ENCODE results near the gene SORL1-AS1.

The SORL1-AS1 gene

GRCh38 chr11:121476379-121477032 lies 23.7 kb upstream of the SORL1-AS1 start:
- DNase-seq: no peak

DNA sequence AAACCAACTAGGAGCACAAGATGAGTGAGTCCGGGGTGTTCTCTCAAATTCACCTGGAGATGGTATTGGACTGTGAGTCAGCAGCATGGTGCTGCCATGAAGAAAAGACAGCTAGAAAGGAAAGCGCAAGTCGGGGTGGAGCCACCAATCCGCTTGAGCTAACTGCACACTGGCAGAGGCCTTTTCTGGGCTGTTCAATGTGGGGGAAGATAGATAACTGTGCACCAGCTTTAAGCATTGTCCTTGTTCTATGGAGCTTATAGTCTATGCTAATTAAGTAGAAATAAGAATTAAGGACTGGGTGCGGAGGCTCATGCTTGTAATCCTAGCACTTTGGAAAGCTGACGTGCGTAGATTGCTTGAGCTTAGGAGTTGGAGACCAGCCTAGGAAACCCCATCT lies 21.9 kb upstream of the SORL1-AS1 start:
- no peak for DNase-seq

DNA sequence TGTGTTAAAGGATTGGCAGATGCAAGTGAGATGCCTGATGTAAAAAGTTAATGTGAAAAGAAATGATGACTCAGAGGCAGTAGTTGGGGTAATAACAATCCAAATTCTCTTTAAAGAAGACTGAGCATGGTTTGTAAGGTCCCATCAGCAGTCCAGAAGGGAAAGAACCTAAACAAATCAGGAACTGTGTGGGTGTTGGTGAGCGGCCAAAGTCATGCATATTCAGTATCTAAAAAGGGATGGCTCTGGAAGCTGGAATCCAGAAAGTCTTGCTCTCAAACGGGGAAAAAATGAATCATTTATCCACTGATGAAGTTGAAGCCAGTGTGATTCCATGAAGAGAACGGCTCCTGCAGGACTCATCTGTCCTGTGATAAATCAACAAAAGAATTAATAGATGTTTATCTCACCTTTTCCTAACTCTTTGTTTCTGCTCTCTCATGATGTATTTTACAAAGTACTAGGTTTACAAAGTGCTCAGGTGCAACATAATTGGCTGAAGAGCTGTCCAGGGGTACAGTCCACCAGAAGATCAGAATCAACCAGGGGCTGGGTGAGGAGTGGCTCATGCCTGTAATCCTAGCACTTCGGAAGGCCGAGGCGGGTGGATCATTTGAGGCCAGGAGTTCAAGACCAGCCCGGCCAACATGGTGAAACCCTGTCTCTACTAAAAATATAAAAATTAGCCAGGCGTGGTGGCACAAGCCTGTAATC lies 20.5 kb upstream of the SORL1-AS1 start:
- no peak for DNase-seq

- no peak for DNase-seq
Observed at GRCh38 chr11:121472312-121472711, 19.5 kb upstream of the SORL1-AS1 start.

- no peak for DNase-seq
Observed at GRCh38 chr11:121471167-121471566, 18.4 kb upstream of the SORL1-AS1 start.

DNA sequence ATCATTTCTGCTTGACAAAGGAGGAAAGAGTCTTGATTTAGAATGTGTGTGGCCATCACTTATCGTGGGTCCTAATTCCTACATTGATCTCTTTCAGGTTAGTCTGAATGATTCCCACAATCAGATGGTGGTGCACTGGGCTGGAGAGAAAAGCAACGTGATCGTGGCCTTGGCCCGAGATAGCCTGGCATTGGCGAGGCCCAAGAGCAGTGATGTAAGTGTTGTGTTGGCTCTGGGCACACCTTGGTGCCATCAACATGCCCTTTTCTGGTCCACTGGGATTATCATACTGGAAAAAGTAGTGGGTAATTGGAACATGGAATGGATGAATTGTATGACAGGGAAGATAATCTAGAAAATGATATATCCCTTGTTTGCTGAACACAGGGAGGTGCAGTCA lies 17.1 kb upstream of the SORL1-AS1 start:
- no peak for DNase-seq

GRCh38 chr11:121467965-121468364 lies 15.2 kb upstream of the SORL1-AS1 start:
- no peak for DNase-seq

DNA sequence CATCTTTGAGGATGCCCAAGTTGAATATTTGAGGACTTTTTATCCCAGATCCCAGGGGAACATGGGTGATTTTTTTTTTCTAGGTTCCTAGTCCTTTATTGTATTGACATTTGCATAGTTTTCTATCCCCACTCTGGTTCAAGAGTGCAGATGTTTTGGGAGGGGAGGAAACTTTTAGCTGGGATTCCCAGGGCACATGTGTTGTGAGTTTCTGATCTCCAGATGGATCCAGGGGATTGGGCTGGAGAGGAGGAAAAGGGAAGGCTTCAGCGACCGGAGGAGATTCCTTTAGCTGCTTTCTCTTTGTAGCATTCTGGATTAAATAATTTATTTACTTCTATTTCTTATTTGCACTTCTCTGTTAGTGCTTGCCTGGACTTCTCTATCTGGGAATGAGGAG lies 14.7 kb upstream of the SORL1-AS1 start:
- no peak for DNase-seq

GRCh38 chr11:121466063-121466794 lies 13.5 kb upstream of the SORL1-AS1 start:
- DNase-seq: peak; percentile 70

- no peak for DNase-seq
Observed at GRCh38 chr11:121465709-121466062, 12.9 kb upstream of the SORL1-AS1 start.

DNA sequence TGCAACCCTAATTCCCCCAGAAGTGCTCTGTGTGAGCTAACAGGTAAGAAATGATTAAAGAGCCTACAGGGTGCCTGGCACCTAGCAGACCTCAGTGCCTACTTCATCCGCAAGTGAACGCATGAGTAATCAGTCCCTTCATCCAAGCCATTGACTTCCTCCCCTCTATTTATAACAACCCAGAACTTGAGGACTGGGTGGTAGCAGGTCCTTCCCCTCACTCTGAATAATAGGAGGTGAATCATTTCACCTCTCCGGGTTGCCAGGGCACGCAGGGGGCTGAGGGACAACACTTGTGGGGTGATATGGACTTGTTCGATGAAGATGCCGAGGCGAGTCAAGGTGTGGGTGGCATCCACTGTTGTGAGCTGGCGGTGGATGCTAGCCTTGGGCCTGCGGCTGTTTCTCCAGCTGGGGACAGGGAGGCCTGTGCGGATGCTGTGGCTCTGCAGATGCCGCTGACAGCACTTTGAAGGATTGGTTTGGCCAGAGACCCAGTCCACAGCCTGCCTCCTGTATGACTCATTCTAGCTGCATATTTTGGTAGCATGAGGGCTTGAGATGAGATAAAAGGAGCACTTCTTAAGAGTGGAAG lies 11.7 kb upstream of the SORL1-AS1 start:
- no peak for DNase-seq

DNA sequence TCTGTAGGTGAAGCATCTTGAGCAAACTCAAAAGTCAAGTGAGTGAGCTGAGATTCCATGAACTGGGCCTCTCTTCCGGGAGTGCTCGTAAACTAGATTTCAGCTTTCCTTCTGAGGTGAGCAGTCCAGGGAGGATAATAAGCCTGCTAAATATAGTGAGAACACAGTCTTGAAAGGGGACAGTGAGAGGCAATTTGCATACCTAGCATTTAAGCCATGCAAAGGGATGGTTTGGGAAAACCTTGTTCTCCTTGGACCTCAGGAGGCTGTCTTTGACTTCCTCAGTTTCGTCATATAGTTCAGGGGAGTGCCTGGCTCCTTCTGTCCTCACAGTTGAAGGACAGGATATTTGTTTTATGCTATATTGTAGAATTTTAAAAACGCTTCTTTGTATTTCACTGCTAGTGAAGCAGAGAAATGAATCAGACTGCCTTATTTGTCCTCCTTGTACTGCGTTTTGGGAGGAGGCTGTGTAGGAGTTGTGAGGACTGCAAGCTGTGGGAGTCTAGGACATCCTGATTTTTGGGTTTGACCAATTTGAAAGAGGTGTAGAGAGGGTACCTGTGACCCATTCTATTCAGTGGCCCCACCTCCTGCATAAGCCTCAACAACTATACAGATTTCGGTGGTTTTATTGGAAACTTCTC lies 11.0 kb upstream of the SORL1-AS1 start:
- DNase-seq: no peak

DNA sequence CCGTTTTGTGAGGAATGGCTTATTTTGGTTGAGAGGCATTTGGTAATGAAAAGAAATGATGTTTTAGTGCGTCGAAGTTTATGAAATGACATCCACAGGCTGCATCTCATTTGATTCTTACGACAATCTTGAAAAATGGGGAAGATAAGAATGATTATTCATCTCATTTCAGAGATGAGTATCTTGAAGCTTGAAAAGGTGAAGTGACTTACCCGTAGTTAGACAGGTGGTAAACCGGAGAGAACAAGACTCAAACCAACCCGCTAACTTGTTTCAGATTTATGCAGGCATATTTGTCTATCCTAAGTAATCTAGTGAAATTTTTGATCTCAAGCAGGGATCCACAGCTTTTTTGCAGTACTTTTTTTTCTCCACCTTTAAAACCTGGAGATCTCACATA lies 9.1 kb upstream of the SORL1-AS1 start:
- no peak for DNase-seq

GRCh38 chr11:121460941-121461514 lies 8.3 kb upstream of the SORL1-AS1 start:
- peak; percentile 31 for DNase-seq

GRCh38 chr11:121459413-121460017 lies 6.7 kb upstream of the SORL1-AS1 start:
- DNase-seq: no peak

- DNase-seq: no peak
Observed at GRCh38 chr11:121458551-121458950, 5.8 kb upstream of the SORL1-AS1 start.

DNA sequence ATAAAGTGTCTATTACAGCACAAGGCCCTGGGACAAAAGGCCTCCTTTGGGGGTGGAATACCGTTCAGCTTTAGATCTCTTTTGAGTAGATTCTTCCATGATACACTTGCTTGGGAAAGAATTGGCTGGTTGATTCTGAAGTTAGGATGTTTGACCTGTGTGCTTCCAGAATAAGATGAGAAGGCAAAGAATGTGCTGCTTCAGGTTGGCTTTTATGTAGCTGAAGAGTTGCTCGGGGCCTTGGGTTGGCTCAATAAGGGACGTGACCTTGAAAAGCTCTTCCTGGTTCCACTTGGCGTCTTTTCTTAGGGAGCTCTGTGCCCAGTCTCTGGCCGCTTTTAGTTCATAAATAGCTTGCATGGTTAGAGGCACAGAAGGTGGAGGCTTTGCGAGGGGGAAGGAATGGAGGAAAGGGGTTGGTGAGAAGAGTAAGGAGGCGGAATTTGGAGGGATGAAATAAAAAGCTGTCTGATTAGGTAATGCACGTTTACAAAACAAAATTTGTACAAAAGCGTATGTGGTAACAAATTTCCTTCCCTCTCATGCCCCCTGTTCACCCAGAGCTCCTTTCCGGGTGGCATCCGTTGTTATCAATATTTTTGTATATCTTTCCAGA lies 4.2 kb upstream of the SORL1-AS1 start:
- DNase-seq: no peak

- no peak for DNase-seq
Observed at GRCh38 chr11:121456151-121456550, 3.4 kb upstream of the SORL1-AS1 start.

GRCh38 chr11:121455115-121455514 lies 2.3 kb upstream of the SORL1-AS1 start:
- DNase-seq: no peak

- no peak for DNase-seq
Observed at GRCh38 chr11:121453589-121454299, 977 bp upstream of the SORL1-AS1 start.

All from right kidney (tissue), 1 donor.